Stimulated activated CD4-positive, alpha-beta T cell treated with anti-CD3 and anti-CD28 coated beads, TNF-alpha, amount 100 ng/mL, for 1 hour (primary cell): ENCODE data around the gene PRDX1.
A peak's percentile ranks its signal among the peaks of the same experiment; 100 is the strongest.

Source experiments
- DNase-seq, 3 donors: peaks; one replicate each; pipeline ENCODE4 v3.0.0-alpha.2; 2020; ENCODE audit warnings: low read depth in 3 of 3, low spot score in 1 of 3

PRDX1 gene

DNA sequence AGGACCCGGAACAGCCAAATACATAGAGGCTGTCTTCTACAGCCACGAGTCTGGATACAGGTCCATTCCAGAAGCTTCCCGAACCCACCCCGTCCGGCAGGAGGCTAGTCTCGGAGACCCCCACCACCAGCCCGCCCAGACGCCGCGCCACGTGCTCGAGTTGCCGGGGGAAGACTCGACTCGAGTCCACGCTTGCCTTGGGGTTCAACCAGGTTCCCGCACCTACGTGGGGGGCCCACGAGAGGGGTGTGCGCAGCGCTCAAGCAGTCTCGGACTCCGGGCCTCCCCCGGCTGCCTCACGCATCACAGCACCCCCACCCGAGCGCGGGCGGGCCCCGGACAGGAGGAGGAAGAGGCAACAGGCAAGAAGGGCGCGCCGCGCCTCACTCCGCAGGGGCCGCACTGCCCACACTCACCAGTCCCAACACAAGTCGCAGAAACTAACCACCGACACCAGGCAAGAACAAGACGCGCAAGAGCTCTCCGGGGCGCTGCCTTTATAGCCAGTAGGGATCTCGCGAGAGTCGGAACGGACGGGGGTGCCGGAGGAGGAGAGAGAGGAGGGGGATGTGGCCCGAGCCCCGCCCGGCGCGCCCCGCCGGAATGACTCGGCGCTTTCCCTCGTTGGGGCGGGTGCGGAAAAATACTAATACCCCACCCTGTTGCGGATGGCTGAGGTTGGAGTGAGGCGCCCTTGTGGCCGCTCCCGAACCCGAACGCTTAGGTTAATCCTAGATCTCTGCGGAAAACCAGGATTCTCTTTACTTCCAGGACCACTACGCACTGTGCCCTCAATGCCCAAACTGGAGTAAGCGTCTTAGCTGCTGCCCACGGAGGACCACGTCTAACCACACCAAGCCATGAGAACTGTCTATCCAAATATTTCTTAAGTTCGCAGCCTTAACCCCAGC lies at the start of gene PRDX1:
TSS of gene PRDX1 (minus strand) at position 472 of the 911 bp plus-strand sequence. CDS start 2,841 bp downstream, outside the sequence.
- DNase-seq: peak; percentile 91 to 99 (median 96)

DNA sequence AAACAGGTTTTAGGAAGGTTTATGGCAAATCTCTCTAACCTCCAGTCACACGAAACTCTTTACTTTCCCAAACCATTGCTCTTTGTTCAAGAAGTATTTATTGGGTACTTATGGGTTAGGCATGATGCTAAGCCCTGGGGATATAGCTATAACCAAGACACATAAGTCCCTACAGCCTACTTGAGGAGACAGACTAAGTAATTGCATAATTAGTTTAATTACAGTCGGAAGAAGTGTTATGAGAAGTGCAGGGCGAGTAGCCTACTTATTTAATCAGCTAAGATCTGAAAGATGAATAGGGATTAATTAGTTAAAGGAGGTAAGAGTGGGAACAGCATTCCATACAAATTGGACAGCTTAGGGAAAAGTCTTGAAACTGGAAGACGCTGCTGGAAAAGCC lies 48.9 kb upstream of the PRDX1 start:
- DNase-seq: no peak

DNA sequence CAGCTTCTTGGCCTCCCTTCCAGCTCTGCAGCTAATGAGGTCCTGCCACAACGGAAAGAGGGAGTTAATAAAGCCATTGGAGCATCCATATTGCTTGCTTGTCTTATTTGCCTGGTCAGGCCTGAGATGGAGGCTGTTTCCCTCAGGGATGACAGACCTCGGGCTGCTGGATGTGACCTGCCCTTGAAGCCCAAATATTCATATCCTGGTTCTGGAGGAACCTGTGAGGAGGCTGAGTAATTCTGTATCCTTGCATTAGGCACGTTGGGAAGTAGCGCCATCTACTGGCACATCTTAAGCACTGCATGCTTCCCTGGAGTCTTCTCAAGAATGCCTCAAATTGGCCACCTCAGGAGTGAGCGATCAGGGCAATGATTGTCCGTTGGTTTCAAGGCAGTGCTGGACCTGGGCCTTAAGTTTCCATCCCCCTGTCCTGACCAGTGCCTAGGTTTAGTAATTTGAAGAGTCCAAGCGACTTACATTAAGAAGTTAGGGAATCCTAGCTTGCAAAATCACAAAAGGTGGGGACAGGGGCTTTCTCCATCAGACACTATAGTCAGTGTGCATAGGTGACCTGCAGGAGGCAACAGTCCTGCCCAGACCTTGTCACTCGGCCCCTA lies 48.4 kb upstream of the PRDX1 start:
- DNase-seq: peak in 2 of 3 donors; percentile 45 to 50

DNA sequence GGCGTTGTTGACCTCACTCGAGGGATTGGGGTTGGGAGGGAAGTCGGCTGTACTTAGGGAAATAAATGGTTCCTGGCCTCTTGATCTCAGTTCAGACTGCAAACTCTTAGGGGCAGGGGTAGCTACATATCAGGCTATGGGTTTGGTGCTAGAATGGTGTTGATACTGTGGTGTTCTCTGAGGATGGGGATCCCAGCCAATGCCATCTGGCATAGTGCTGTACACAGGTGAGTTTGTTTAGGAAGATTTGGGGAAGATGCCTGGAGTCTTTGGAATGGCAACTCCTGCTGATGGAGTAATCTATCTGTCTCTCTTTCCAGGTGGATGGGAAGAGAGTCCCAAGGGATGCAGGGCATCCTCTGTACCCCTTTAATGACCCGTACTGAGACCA lies 47.9 kb upstream of the PRDX1 start:
- DNase-seq: no peak

DNA sequence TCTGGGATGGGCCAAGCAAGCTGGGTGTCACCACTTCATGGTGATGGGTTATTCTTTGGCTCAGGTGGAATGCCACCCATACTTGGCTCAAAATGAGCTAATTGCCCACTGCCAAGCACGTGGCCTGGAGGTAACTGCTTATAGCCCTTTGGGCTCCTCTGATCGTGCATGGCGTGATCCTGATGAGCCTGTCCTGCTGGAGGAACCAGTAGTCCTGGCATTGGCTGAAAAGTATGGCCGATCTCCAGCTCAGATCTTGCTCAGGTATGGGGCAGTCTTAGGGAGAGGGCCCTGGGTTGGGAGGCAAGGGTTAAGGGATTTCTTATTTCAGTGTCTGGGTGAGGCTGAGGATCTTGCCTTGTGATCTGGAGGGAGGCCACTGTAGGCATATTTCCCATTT lies 46.7 kb upstream of the PRDX1 start:
- DNase-seq: no peak

DNA sequence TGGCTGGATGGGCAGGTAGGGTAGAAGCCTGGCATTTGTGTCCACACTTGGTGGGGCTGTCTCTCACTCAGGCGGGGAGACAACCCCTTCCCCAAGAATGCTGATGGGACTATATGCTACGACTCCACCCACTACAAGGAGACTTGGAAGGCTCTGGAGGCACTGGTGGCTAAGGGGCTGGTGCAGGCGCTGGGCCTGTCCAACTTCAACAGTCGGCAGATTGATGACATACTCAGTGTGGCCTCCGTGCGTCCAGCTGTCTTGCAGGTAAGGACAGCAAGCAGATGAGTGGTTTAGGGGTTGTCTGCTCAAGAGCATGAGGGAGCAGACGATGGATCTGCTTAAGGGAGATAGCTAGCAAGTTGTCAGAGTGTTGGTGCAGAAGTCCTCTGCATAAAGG lies 46.2 kb upstream of the PRDX1 start:
- DNase-seq: no peak

DNA sequence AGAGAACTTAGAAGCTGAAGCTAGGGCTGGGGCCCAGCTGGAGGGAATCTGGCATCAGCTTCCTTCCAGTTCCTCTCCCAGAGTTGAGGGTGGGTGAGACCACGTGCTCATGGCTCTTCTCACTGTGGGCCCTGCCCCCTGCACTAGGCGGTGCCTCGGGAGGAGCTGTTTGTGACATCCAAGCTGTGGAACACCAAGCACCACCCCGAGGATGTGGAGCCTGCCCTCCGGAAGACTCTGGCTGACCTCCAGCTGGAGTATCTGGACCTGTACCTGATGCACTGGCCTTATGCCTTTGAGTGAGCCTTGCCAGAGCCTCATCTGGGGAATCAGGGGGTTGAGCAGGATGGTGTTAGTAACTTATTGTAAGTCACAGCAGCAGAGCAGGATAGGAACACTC lies 45.0 kb upstream of the PRDX1 start:
- DNase-seq: no peak

DNA sequence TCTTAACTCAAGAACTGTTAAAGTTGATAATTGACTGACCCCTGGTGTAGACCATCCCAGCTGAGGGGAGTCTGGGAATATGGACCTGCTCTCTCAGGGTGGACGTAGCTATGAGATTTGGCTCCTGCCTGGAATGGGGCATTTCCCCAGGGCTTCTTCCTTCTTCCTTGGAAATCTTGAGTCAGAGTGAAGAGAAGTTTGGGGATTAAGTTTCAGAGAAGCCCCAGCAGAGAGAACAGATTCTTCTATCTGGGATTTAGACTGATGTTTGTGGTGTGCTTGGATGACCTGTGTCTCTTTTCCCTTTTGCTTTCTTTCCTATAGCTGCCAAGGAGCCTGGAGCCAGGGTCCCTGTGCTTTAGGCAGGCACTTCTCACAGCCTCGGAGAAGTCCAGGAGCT lies 42.2 kb upstream of the PRDX1 start:
- no peak for DNase-seq

DNA sequence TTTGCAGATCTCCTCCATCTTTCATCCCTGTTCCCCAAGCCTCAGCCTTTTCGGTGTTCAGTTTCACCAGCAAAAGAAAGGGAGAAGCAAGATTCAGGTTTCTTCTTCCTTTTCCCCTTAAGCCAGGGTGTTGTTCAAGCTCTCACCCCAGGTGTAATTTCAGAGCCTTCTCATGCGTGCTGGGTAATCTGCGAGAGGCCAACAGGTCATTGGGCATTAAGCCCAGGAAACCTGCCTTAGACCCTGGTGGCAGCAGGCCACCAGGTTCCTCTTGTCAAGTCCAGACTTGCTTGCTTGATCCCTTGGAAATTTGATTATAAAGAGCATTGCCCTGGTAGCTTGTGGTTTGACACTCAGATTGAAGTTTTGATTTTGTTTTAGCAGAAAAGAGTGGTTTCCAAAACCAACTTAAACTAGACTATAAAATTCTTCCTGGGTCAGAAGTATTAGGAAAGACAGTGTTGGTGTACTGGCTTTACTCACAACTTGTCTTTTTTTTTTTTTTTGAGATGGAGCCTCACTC lies 35.8 kb upstream of the PRDX1 start:
- DNase-seq: no peak

DNA sequence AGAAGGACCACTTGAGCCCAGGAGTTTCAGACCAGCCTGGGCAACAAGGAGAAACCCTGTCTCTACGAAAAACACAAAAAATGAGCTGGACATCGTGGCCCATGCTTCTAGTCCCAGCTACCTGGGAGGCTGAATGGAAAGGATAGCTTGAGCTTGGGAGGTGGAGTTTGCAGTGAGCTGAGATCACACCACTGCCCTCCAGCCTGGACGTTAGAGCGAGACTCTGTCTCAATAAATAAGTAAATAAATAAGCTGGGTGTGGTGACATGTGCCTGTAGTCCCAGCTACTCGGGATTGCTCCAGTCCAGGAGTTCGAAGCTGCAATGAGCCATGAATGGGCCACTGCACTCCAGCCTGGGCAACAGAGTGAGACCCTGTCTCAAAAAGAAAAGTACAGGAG lies 32.5 kb upstream of the PRDX1 start:
- no peak for DNase-seq

DNA sequence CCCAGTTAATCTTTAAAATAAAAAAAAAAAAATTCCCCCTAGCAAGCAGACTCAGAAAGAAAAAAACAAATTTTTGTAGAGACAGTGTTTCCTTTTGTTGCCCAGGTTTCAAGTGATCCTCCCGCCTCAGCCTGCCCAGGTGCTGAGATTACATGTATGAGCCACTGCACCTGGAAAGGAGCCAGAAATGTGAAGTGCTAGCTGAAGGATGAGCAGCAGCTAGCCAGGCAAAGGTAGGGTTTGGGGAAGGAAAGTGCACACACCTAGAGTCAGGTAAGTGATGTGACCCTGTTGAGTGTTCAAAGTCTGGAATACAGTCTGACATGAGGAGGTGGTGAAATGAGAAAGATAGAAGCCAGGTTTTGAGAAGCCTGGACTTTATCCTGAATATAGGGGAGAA lies 30.6 kb upstream of the PRDX1 start:
- no peak for DNase-seq

DNA sequence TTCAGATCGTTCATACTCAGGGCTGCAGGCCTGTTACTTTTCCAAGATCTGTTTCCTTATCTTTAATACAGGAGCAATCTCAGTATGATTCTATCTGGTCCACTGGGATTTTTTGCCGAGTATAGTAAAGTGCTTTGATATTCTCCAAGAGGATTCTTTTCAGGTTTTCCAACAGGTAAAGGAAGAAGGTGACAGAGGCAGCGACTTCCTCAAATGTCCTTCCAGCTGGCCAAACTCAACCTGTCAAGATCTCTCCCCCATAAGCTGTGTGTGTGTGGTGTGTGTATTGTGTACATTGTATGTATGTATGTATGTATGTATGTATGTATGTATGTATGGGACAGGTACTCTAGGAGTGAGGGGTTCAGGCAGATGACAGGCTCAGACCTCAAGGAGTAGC lies 30.0 kb upstream of the PRDX1 start:
- DNase-seq: no peak

DNA sequence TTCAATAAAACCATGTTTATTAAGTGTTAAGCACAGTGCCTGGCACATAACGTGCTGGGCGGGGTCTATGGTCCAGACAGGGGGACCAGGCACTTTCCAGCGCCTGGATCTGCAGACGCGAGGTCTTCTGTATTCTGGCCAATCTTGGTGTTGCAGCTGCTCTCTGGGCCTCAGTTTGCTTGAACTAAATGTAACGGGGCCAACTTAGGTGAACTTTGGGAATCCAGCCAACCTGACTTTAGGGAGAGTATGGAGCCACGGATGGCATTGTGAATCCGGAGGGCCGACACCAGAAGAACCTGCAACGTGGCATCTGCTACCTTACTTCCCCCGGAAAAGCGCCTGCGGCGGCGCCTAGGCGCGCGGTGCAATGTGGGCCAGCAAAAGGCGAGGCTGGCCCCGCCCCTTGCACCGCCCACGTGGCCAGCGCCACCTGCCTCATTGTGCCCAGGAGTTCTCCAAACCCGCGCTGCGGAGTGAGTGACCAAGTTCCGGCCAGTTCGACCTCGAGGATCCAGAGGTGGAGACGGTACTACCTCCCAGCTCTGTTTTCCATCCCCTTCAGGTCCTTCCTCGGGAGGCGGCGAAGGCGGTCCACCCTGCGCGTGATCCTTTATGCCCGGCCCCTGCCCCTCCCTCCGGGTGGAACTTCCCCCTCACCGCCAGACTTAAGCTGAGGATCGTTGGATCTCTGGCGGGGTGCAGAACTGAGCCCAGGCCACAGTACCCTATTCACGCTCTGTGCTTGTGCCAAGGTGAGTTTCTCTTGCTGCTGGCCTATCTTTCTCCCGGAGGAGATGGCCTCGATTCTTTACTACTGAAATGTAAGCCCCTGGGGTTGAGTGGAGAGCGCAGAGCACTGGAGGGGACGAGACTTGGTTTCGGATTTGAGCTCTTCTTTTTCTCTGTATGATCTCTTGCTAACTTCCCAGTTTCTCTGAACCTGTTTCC lies 29.0 kb upstream of the PRDX1 start, which contains the start of gene AKR1A1:
TSS of gene AKR1A1 (plus strand) at position 426 of the 951 bp plus-strand sequence. CDS start 10,969 bp downstream, outside the sequence.
- peak; percentile 56 to 86 (median 68) for DNase-seq

DNA sequence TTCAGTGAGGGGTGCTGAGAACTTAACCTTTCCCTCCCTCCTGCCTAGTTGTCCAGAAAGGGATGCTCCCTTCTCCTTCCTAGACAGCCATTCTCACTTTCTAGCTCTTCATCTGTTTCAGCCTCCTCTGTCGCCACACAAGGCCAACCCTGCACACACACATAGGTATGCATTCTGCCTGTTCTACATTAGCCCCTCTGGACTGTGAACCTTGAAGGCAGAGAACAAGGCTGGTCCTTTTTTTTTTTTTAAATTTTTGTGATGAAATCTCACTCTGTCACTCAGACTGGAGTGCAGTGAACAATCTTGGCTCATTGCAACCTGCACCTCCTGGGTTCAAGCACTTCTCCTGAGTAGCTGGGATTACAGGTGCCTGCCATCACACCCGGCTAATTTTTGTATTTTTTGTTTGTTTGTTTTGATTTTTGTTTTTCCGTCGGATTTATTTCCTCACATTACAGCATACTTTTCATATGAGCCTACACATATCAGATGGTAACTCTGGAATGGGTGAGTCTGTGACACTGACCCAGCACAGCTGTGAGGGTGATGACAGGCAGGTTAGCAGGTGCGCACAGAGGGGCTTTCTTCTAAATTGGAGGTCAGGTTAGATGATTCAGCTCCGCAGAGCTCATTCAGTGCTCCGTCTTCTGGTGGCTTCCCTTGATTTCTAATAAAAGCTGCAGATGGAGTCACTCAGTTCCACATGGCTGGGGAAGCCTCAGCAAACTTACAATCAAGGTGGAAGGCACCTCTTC lies 24.0 kb upstream of the PRDX1 start:
- no peak for DNase-seq

DNA sequence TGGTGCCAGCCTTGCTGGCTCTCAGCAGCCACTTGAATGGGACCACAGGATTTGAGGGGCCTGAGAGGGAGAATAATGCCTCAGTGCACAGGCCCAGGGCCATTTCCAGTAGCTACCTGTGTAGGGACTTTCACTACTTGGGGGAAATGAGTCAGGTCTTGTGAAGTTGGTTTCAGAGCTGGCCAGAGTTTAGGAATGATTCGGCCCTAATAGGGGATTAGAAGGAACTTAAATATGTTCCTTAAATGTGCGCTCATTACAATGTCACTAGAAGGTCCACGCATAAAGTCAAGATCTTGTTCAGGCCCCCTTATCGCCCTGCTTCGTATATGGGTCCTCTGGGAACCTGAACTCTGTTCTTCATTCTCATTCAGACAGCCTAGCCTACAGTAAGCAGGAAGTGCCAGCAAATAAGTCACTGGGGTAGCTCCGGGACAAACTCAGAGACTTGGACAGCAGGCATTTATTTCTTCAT lies 23.4 kb upstream of the PRDX1 start:
- no peak for DNase-seq

DNA sequence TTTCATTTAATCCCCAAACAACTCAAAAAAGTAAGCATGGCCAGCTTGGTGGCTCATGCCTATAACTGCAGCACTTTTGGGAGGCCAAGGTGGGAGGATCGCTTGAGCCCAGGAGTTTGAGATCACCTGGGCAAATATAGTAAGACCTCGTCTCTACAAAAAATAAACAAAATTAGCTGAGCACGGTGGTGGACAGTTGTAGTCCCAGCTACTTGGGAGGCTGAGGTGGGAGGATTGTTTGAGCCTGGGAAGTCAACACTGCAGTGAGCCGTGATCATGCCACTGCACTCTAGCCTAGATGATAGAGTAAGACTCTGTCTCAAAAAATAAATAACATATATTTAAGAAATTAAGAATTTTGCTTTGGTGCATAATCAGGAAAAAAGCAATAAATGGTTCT lies 22.8 kb upstream of the PRDX1 start:
- no peak for DNase-seq

DNA sequence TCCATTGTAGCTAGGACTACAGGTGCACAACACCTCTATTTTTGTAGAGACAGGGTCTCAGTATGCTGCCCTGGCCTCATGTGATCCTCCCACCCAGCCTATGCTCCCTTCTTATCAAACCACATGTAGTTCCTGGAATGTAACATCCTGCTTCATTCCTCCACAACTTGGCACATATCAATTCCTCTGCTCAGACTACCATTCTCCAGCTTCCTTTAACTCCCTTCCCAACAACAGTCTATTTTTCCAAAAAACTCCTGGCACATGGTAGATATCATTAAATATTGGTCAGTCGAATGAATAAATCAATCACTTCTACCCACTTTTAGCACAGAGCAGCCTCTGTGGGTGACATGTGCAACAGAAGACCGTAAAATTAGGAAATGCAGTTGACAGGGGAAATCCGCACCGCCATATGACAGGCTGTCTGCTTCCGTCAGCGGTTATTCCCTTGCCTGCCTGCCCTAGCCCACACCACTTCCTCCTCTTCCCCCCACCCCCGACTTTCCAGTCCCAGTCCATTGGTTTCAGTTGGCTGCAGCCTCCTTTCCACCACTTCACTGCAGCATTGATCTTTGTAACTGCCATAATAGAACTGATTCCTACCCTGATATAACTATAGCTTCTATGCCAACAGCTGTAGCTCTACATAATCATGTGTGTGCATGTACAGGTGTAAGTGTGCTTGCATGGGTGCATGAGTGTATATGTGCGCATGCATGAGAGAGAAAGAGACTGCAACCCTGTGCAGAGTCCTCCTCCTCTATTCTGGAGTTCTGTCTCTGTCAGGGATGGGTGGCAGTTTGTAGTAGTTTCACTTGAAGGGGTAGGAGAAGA lies 22.1 kb upstream of the PRDX1 start:
- DNase-seq: peak; percentile 35 to 65 (median 51)

DNA sequence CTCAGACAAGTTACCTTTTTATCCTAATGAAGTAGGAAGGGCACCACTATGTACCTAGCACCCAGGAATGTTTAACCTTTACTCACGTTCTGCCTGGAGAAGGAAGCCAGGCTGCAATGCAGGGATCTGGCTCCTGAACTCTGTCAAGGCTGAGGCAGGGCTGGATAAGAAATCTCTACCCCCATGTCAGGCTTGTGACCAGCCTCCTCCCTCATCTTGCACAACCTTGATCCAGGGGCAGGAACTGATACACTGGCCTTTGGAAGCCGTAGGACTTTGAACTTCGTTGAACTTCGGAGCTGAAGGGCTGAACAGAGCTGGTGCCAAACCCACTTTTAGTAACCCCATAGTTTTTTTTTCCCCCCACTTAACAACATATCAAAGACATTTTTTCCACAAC lies 20.9 kb upstream of the PRDX1 start:
- no peak for DNase-seq

DNA sequence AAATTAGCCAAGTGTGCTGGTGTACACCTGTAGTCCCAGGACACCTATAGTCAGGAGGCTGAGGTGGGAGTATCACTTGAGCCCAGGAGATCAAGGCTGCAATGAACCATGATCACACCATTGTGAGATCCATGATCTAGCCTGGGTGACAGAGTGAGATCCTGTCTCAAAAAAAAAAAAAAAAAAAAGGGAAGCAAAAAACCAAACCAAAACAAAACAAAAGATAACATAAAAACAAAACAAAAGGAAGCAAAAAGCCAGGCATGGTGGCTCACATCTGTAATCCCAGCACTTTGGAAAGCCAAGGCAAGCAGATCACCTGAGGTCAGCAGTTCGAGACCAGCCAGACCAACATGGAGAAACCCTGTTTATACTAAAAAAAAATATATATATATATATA lies 19.5 kb upstream of the PRDX1 start:
- no peak for DNase-seq
